Stimulated activated CD4-positive, alpha-beta T cell treated with anti-CD3 and anti-CD28 coated beads, TNF-alpha, amount 100 ng/mL, for 48 hours (primary cell): ENCODE measurements around the gene MIA2.

Source experiments
- DNase-seq, 3 donors: peaks; one replicate each; pipeline ENCODE4 v3.0.0-alpha.2; 2020; ENCODE audit warnings: low read depth in 3 of 3

MIA2 gene

DNA sequence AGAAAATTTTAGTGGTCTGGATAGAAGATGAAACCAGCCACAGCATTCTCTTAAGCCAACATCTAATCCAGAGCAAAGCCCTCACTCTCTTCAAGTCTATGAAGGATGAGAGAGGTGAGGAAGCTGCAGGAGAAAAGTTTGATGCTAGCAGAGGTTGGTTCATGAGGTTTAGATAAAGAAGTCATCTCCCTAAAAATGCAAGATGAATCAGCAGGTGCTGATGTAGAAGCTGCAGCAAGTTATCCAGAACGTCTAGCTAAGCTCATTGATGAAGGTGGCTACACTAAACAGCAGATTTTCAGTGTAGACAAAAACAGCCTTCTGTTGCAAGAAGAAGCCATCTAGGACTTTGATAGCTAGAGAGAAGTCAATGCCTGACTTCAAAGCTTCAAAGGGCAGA, 150.0 kb downstream of the MIA2 start:
- DNase-seq, result no peak

DNA sequence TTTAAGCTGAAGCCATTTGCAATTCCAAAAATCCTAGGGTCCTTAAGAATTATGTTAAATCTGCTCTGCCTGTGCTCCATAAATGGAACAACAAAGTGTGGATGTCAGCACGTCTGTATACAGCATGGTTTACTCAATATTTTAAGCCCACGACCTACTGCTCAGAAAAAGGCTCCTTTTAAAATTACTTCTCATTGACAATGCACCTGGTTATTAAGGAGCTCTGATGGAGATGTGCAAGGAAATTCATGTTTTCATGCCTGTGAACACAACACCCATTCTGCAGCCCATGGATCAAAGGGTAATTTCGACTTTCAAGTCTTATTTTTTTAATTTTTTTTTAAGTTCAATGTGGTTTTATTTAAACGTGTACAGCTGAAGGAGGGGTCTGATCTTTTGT, 150.5 kb downstream of the MIA2 start:
- DNase-seq, result no peak

DNA sequence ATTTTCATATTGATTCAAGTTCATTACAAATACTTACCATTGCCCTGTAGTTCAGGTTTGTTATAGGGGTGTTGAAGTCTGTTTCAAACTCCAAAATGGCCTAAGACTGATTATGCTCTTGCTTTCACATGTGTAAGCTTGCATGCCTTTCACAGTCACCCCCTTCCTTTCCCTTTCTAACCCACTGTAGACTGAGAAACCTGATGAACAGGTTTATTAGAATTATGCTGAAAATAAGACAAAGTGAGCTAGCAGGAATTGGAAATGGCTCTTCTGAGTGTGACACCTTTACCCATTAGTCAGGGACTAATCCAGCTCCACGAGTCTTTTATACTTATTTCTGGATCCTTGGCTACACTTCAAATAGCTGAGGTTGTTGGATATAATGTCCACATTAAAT, 159.6 kb downstream of the MIA2 start:
- DNase-seq, result no peak

DNA sequence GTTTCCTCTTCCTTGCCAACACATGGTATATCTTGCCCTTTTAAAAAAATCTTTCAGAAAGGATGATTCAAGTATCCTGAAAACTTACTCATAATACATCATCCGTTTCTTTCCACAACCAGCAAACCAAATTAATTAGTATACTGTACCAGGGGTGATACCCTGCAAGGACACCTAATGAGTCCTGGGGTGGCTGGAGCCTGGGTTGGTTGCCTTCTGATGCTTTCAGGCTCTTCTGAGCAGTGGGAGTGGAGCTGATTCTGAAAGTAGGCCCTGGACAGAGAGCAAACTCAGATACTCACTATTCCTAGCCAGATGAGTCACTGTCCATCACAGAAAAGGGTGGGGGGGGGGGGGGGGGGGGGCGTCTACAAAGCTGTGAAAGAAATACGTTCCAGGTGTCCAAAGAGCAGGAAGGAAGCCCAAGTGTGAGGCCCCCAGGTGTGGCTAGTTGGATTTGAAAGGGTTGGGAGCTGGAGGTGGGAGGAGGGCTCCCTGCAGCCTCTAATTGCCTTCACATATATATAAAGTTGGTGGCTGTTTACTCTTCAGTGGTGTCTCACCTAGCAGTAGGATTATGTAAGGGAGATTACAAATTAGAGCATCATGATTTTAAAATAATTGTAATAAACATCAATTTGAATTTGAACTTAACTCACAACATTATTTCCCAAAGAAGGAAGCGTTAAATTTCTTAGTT, 162.0 kb downstream of the MIA2 start:
- DNase-seq, result no peak

DNA sequence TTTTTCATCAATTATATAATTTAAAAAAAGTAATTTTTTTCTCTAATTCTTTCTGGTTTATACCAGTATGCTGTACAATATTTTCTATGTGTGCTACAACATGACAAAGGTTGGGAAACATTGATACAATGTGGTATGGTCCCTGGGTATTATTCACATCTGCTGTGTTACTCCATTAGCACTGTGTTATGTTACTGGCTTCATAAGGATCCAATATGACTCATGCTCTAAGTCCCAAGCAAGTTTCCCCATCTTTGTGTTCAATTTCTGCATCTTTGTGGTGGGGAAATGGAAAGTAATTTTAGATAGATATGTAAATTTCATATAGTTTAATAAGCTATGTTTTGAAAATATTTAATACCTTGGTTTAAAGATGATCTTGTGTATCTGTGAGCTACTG, 162.7 kb downstream of the MIA2 start:
- no peak for DNase-seq

DNA sequence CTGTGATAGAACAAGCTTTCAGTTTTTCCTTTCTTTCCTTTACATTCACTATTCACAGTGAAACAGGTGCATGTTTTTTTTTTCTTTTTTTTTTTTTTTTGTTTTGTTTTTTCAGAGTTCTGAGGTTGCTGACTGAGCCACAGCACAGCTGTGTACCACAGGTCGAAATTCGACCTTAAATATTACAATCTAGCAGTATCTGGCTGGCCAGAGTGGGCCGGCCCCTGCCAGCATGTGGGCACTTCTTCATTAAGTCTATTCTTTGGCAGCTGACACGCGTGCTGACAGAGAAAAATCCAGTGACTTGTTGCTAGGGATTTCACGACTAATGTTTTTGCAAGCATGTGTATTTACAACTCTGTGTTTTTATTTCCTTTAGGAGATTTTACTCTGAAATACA, 164.7 kb downstream of the MIA2 start:
- no peak for DNase-seq

DNA sequence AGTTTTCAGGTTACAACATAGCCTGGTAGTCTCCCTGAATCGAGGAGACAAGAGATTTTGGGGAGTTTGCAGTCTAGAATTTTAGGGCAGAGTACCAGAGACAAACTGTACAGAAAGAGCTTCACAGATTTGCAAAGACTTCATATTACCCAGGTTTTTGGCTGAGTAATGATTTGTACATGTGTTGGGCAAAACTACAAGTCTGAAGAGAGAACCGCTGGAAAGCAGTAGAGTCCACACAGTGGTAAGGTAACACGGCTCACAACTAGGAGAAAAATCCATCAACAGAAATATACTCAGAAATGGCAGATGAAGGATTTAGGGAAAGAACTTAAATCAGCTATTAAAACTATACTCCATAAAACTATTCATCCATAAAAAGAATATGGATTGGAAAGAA, 172.8 kb downstream of the MIA2 start:
- no peak for DNase-seq

DNA sequence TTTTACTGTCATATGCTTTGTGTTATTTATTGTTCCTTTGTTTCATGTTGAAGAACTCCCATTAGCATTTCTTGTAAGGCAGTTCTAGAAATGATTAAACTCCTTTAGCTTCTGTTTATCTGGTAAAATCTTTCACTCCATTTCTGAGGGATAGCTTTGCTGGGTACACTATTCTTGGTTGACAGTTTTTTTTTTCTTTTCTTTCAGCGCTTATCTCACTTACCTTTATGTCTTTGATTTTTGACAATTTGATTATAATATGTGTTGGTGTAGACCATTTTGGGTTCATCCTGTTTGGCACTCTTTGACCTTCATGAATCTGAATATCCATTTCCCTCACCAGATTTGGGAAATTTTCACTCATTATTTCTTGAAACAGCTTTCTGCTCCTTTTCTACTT, 182.4 kb downstream of the MIA2 start:
- no peak for DNase-seq

DNA sequence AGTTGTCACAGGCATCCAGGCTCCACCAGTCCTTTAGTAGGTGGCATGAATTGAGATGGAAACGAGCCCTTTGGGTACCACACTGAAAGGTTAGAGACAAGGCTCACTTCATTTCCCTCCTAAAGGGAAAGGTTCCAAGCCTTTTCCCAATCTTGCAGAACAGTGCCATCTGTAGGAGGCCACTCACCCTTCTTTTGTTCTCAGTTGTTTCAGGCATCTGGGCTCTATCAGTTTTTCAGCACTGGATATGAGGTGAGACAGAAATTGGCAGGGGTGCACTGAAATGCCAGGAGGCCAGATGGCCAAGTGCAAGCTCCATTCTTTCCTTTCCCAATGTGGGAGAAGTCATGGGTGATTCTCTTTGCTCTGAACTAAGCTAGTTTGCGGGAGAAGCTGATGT, 183.3 kb downstream of the MIA2 start:
- no peak for DNase-seq

DNA sequence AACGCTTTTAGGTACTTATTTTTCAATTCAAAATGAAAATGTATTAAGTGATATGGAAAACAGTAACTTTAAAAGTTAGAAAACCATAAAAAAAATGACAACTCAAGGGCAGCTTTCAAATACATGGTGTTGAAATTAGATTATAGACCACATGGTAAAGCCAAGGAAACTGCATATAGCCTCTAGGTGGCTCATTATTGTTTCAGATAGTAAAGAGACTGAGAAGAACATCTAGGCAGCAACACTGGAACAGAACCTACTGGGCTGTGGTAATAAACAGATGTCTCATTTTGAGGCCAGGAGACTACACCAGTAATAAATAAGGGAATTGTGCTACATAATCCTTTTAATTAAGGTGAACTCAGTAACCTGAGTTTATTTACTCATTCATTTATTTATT, 185.6 kb downstream of the MIA2 start:
- DNase-seq, result no peak

DNA sequence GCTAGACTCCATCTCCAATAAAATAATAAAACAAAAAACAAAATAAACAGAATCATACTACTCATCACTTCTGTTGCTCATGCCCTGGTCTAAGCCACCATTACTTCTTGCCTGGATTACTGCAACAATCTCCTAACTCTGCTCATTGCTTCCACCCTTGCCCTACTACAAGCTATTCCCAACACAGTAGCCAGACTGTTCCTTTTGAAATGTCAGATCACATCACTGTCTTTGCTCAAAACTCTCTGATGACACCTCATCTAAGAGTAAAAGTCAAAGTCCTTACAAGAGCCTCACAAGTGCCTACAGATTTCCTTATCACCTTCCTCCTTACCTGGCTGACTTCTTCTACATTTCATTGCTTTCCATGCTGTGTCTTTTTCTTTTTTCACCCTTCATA, 188.5 kb downstream of the MIA2 start:
- DNase-seq, result no peak

DNA sequence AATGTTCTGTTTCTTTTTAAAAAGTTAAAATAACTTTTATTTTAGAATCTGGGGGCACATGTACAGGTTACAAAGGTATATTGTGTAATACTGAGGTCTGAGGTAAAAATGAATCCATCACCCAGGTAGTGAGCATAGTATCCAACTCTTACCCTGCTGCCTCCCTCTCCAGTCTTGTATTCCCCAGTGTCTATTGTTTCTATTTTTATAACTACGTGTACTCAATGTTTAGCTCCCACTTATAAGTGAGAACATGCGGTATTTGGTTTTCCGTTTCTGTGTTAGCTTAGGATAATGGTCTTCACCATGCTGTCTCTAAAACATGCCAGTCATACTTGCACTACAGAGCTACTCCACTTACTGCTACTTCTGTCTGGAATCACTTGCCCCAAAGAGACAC, 190.1 kb downstream of the MIA2 start:
- DNase-seq, result no peak

DNA sequence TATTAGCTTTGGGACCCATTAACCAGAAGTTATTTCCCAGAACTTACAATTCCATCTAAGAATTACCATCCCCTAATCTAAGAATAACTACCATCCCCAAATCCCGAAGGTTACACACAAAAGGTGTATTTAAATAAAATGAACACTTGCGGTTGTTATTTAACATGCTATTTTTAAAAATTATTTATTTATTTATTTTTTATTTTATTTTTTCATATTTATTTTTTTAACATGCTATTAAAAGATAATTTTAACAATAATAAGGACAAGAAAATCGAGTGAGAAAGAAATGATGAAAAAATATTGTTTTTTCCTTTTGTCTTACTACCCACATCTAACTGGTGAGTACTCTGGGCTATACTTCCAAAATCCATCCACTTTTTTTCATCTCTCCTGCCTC, 192.2 kb downstream of the MIA2 start:
- DNase-seq, result no peak

DNA sequence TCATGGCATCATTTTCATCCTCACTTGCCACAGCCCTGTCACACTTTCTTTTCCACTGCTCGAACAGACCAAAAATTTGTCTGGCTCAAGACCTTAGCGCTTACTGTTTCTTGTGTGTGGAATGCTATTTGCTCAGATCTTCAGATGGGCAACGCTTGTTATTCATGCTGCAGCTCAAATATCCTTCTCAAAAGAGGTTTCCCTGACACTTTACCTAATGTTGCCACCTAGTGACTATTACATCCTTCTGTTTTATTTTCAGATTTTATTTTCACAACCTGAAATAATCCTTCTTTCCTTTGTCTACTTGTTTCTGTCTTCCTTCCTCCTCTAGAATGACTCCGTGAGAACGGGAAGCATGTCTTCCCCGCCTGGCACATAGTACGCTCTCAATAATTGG, 192.9 kb downstream of the MIA2 start:
- DNase-seq, result no peak

DNA sequence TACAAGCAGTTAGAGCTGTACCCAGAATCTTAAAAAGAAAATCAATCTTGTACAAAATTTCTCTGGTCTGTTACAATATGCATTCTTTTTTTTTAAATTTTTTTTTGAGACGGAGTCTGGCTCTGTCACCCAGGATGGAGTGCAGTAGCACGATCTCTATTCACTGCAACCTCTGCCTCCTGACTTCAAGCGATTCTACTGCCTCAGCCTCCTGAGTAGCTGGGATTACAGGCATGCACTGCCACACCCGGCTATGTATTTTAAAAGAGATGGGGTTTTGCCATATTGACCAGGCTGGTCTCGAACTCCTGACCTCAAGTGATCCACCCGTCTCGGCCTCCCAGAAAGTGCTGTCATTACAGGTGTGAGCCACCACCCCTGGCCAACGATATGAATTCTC, 194.4 kb downstream of the MIA2 start:
- no peak for DNase-seq

DNA sequence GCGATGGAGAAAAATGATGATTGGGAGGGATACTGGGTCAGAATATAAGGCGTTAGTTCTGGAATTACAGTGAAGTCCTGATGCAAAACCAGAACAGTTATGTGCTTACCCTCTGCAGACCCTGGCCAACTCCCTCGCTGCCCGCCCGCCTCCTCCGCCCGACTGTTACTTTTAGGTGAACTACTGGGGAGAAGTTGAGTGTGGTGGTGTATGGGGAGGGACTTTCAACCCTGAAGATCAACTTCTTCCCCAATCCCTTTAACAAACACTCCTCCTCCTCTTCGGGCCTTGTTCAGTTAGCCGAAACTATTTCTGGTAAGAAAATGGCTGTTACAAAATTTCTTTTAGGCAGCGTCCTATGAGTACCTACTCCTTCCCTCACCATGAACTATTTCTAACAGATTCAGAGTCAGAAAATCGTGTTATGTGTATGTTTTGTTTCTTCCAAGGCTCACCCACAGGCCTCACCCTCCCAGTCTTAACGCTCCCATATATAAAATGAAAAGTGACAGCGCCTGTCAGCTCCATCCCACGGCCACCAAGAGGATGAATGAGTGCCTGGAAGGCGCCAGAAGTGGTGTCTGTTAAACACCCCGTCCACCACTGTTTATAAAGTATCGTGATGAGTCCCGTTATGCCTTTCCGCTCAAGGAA, 197.2 kb downstream of the MIA2 start:
- DNase-seq, result no peak

DNA sequence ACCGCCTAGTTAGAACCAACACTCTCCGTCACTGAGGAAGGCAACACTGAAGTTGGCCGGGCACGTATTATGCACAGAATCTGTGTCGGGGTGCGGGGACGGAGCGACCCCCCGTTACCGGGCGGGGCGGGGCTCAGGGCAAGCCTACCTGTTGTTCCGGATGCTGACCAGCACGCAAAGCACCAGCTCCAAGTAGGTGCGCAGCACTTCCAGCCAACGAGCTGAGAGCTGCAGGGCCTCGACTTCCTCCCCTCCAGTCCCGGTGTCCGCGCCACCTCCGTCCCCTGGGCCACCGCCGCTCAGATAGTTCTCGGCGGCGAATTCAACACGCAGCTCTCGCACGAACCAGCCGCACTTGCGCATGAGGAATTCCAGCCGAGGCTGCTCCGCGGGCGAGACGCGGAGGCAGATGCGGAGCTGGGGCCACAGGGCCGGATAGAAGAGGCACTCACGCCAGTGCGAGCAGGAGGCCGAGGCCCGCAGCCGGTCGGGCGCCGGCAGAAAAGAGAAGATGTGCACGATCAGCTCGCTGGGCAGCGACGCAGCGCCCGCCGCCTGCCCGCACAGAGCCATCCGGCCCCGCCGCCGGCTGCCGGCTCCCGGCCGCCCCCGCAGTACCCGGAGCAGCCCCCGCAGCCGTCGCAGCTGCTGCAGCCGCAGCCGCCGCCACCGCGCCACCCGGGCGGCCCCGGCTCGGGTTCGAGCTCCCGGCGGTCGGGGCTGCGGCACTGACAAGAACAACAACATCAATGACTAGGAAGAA, 197.9 kb downstream of the MIA2 start:
- peak in 2 of 3 donors; percentile 9 to 25 for DNase-seq

DNA sequence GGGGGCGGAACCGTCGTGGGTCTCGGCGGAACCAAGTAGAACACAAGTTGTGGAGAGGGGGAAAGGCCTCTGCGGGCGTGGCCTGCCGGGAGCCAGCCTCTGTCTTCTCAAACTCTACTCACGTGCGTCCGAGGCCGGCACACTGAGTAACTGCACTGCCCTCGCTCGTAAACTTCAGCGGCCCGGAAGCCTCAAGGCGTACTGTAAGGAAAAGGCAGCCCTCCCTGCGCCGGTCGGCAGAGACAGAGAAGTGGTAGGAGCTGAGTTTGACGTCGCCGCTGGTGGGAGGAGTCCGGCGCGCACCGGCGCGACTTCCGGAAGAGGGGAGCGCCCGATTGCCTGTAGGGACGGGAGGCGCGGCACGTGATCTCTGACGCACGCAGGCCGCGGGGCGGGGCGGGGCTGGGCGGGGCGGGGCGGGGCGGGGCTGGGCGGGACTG, 198.5 kb downstream of the MIA2 start, which contains the start of gene FBXO33:
Gene FBXO33 (minus strand): TSS at position 255 of the 440 bp plus-strand sequence. CDS start 271 bp downstream, outside the sequence.
- DNase-seq, result peak; percentile 91 to 93 (median 92)

DNA sequence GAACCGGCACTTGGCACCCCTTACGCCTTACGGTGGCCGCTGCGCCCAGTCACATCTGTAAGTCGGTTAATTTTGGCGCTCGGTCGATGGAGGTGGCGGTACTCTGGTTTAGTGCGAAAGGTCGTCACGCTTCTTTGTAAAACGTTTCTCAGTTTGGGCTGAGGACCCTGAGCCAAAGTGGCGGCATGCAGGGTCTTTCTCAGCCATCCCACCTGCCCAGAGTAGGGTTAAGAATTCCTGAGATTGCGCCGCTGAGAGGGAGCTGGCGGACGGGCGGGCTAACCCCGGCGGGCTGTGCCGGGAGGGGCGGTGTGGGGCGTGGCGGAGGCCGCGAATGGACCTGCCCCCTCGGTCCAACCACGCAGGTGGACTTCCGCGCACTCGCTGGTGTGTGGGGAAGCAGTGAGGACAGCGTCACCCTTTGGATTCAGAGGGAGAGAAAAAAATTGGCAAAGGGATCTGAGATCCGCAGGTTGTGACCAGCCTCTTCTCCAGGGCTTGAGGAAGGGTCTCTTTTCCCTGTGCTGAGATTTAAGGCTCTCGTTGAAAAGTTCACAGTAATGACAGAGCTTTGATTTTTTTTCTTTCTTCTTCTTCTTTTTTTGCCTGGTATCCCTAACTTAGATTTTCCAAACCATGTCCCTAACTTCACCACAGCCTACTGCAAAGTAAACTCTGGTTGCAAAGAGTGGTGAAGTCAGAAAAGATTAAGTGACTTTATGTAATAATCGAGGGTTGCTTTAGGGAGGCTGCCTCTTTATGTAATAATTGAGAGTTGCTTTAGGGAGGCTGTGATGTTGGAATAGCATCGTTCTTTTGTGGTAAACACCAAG, 199.1 kb downstream of the MIA2 start:
- no peak for DNase-seq

DNA sequence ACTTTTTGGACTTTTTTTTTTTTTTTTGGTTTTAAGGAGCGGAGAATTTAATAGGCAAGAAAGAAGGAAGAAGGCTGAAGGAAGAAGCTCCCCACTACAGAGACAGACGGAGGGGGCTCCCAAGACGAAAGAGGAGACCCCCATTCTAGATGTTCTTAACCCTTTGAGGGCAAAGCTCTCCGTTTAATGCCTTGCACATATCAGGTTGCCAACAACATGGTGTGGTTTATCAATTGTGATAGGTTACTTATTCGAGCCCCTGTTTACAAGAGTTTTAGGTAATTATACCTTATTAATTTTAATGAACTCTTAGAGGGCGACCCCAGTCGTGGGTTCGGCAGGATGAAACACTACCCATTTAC, 199.7 kb downstream of the MIA2 start:
- DNase-seq, result no peak

DNA sequence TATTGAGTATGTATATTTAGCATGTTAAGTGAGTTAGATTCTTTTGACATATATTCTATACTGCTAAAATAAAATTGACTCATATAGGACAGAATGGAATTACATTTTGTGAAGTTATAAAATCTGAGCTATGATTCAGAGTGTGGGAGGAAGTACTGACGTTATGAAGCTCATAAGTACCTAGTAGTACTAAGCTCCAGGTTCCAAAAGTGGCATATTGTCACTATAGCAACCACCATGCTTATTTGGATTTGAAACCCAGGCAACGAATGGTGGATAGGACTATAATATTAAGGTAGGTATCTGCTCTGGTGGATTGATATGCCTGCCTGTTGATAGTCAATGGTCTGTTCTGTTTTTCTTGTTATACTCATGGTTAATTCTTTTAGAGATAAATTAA, 200.7 kb downstream of the MIA2 start:
- DNase-seq, result no peak

DNA sequence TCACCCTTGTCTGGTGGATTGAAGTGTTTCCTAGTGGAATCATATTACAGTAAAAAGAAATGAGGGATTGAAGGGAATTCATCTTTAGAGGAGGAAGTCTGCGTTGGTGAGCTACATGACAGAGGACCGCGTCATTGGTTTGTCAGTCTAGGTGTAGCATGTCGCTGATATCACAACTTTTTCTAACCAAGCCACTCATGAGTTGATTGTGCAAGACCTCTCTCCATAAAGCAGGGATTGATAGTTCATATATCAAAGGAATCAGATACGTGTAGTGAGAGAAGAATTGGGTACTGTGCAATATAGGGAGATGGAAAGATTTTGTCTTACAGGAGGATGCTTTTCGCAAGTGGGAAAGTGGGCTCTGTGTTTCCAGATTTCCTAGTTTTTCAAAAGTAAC, 201.5 kb downstream of the MIA2 start:
- DNase-seq, result no peak
